ENCODE results near the gene OXSR1.
"Not testable (repeated sequence)": the region's sequence is repeated elsewhere in the genome, so short reads cannot be mapped to it uniquely, and the experiment has no call there.

OXSR1 gene

DNA sequence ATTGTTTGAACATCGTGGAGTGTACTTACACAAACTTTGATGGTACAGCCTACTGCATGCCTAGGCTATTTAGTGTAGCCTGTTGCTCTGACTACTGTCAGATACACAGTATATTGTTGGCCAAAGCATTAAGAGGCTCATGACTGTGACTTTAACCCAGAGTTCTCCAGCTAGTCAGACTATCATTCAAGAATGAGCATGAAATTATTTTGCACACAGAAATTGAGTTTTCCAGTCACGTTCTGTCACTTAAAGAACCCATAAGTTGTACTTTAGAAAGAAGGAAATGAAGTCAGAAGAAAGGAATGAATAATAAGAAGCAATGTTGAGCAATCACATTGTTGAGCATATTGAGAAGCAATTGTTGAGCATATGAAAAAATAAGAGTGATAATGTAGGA is 62.7 kb downstream of the OXSR1 start:
- DNase-seq (ENCODE audit: low read depth) = no peak

DNA sequence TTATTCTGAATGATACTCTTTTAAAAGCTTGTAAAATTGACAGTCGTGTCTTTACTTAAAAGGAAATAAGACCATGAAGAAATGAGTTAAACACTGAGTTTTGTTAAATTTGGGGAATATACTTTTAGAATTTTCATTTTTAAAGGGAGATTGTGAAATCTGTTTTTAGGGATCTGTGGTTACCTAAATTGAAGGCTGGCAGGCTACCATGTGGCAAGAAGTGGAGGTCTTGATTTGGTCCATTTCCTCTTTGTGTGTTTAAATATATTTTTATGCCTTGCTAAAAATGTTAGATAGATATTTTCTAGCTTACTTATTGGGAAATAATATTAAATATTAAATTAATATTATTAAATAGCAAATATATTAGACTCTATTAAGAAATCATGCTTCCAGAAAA is 63.7 kb downstream of the OXSR1 start:
- no peak for DNase-seq (ENCODE audit: low read depth)

DNA sequence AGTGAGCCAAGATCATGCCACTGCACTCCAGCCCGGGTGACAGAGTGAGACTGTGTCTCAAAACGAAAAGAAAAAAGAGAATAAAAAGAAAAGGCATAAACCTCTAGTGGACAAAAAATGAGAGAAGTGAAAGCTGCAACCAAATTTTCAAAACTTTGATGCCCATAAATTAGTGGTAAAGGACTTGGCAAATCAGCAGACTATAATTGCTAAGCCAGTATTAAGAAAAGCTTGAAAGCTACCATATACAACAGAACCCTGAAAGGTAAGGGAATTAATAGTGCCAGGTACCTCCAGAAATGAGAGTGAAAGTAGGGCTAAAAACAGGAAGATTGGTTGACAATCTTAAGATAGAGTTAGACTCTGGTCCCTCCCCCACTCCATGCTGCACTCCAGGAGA is 67.4 kb downstream of the OXSR1 start:
- DNase-seq (ENCODE audit: low read depth) = no peak

DNA sequence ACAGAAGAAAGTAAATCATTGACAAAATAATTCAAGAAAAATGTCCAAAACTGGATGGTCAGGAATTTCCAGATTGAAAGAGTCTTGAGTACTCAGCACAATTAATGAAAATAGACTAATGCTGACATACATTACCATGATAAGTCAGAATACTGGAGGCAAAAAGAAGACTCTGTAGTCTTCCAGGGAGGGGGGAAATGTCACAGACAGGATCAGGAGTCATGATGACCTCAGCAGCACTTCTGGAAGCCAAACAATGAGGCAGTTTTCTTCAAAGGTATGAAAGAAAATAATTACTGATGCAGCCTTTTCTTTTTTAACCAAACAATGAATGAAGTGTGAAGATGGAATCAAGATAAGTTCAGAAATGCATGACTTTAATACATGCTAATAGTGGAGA is 70.1 kb downstream of the OXSR1 start:
- DNase-seq (ENCODE audit: low read depth) = no peak

DNA sequence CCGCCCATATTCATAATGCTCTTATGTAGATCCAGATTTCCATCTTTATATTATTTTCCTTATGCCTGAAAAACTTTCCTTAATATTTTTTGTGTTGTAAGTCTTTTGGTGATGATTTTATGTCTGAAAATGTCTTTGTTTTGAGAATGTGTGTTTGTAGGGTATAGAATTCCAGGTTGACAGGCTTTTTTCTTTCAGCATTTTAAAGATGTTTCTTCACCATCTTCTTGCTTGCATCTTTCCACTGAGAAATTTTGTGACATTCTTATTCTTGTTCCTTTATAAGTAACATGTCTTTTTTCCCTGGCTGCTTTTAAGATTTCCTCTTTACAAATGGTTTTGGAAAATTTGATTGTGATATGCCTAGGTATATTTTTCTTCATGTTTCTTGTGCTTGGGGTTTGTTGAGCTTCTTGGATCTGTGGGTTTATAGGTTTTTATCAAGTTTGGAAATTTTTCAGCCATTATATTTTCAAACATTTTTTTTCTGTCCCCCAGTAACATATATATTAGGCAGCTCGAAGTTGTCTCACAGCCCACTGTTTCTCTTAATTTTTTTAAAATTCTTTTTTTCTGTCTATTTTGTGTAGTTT is 73.2 kb downstream of the OXSR1 start:
- DNase-seq (ENCODE audit: low read depth) = no peak

DNA sequence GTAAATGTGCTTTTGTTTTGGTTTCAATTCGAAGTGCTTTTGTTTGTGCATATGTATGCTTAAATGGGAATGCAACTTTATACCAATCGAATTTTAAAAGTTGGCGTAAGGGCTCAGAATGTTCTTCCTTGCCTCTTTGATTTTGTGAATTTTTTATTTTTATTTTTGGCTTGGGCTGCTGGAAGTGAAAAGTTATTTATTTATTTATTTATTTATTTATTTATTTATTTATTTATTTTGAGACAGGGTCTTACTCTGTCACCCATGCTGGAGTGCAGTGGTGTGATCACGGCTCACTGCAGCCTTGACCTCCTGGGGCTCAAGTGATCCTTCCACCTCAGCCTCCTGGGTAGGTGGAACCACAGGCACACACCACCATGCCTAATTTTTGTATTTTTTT is 77.5 kb downstream of the OXSR1 start:
- not testable (repeated sequence) for DNase-seq (ENCODE audit: low read depth)

DNA sequence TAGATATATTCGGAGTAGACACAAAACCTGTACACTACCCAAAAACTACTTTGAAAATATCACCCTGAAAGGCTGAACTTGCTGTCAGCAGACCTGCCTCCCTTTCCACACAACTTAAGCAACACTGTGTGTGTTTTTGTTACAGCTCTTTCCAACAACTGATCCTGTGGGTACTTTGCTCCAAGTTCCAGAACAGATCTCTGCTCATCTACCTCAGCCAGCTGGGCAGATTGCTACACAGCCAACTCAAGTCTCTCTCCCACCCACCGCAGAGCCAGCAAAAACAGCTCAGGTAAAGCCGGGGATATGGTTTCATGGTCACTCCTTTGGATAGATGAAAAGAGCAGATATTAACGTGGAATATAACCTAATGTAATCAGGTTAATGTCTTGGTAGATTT is 80.6 kb downstream of the OXSR1 start:
- no peak for DNase-seq (ENCODE audit: low read depth)

DNA sequence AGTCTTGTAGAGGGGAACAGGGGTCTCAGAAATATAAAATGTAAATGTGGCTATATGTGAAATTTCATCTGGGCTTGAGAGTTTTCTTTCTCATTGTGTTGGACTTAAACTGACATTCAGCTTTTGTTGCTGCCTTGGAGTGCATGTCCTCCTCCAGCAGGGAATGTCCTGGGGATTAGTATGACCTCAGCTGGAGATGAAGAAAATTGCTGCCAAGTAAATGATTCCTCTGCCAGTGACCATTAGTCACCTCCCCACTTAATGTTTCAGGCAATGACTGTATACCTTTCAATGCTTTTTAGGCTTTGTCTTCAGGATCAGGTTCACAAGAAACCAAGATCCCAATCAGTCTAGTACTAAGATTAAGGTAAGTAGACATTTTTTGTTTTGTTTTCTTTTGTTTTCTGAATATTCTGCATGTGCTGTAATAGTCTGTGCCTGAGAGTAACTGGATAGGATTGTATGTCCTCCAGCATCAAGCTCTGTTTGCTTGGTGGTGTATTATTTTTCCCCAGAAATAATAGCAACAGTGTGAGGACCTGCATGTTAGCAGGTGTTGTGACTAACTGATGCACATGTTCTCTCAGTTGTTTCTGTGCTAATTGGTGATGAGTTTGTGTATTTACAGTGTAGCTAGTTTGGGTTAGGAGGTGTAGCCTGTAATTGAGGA is 82.2 kb downstream of the OXSR1 start:
- no peak for DNase-seq (ENCODE audit: low read depth)

DNA sequence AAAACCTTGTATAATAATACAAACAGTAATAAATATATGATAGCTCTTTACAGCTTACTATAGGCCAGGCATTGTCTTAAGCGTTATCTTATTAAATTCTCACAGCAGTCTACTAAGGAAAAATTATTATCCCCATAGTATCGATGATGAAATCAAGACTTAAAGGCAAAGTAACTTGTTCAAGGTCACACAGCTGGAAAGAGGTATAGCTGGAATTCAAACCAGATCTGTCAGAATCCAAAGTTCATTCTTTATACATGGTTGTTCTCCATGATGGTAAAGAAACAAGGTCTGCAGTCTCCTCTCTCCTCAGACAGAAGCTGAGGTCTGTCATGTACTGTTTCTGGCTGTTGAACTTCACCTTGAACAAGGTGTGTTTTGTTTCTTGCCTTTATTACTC is 84.9 kb downstream of the OXSR1 start:
- DNase-seq (ENCODE audit: low read depth) = no peak

DNA sequence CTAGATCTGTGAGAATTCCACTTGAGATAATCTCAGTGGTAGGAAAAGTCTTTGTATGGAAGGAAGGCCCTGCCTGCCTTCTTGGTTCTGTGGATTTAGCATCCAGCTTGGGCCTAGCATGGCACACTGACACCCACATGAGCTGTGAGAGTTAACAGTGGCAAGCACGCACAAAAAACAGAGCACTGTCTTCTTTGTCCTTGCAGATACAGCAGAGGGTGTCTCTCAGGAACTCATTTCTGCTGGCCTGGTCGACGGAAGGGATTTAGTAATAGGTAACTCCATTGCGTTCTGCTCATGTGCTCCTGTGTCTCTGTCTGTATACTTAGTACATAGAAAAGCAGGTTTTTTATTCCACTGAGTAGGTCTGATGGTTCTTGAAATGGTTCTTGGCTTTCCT is 85.9 kb downstream of the OXSR1 start:
- no peak for DNase-seq (ENCODE audit: low read depth)

DNA sequence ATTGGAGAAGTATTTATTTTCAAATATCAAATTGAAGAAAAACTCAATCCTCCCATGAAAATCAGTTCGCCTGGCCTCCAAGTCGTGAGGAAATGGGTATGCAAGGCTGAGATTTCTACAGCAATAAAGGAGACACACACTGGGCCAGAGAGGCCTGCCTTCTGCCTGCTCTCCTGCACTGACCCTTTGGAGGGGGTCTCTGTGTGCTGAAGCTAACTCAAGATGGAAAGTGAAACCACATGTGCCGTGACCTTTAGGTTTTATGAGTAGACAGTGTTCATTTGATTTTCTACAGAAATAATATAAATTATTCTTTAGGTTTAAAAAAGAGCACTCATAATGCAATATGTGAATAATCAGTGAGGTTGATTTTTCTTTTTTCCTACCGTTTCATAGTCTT is 88.4 kb downstream of the OXSR1 start:
- no peak for DNase-seq (ENCODE audit: low read depth)

DNA sequence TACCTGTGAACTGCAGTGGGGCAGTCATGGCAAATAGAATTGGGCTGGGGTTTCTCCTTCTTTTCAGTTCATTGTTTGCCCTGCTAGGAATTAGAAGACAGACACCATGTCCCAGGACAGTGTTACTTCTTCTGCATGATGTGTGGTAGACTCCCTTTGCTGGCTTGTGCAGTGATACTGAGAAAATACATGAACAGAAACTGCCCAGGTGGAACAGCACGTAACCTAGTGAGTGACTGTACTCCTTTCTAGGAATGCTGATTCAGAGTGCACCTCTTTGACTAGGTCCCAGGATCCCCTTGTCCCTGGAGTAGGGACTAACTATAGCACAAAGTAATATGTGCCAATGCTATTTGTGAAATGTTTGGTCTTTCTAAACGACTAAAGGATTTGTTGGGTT is 89.5 kb downstream of the OXSR1 start:
- DNase-seq (ENCODE audit: low read depth) = no peak

DNA sequence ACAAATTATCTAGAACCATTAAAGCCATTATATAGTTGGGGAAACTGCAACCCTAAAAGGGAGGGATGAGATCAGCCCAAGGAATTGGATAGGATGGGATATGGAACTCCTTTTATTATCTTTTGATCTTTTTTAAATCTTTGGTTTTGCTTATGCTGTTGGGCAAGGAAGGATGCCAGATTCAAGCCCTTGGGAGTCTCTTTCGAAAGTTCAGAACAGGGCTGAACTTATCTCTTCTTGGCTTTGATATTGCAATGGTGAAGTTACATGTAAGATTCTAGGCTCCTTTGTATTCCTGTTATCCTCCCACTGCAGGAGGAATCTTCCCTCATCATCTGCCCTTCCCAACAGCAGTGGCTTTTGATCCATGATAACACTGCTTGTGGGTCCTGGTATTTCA is 90.3 kb downstream of the OXSR1 start:
- no peak for DNase-seq (ENCODE audit: low read depth)

DNA sequence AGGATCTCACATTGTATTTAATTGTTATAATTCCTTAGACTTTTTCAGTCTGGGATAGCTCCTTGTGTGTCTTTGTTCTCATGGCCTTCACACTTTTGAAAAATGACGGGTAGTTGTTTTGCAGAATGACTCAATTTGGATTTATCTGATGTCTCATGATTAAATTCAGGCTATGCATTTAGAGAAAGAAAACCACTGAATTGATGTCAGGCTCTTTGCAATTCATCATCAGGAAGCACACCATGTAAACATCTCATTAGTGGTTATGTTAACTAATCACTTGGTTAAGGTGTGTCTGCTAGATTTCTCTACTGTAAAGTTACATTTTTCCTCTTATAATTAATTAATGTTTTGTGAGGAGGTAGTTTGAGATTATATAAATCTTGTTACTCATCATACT is 92.2 kb downstream of the OXSR1 start:
- DNase-seq (ENCODE audit: low read depth) = no peak

DNA sequence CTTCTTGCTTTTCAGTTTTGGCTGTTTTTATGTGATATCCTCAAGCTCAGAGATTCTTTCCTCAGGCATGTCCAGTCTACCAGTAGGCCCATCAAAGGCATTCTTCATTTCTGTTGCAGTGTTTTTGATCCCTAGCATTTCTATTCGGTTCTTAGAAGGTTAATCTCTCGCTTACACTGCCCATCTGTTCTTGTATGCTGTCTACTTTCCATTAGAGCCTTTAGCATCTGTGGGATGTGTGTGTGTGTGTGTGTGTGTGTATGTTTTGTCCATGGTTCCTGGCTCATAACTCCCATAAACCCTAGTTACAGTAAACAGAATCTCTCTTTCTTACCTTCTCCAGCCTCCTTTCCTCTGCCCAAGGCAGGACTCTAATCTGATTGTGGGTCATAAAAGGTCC is 95.1 kb downstream of the OXSR1 start:
- no peak for DNase-seq (ENCODE audit: low read depth)

DNA sequence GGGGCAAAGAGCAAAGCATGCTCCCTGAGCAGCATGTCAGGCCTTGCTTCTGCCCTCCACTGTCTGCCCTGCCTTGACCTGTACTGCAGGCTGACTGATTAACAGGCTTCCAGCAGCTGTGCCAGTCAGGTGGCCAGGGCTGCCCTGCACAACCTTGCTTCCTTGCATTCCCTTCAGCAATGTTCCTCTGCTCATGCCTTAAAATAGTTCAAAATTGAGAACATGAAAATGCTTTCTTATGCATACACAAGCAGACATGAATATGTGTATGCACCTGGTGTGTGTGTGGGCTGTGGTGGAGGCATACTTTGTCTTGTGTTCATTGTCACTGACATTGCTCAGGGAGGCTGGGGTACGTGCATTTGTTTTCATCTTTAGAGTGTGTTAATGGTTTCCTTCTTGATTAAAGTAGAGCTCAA is 99.0 kb downstream of the OXSR1 start:
- DNase-seq (ENCODE audit: low read depth) = no peak

DNA sequence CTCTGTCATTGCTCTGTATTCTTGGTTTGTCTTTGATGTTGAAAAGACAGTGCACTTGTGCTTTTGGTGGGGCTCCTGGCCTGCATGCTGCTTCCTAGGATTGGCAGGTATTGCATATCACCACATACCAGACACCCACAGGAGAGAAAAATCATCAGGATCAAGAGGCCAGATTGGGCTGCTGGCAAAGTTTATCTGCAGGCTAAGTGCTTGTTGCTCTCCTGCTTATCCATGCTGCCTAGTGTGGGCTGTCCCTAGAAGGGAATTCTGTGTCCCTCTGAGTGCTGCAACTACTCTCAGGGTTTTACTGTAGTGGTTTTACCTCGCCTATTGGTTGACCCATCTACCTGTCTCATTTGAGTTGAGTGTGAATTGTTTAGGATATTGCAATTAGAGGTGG is 99.4 kb downstream of the OXSR1 start:
- DNase-seq (ENCODE audit: low read depth) = no peak

DNA sequence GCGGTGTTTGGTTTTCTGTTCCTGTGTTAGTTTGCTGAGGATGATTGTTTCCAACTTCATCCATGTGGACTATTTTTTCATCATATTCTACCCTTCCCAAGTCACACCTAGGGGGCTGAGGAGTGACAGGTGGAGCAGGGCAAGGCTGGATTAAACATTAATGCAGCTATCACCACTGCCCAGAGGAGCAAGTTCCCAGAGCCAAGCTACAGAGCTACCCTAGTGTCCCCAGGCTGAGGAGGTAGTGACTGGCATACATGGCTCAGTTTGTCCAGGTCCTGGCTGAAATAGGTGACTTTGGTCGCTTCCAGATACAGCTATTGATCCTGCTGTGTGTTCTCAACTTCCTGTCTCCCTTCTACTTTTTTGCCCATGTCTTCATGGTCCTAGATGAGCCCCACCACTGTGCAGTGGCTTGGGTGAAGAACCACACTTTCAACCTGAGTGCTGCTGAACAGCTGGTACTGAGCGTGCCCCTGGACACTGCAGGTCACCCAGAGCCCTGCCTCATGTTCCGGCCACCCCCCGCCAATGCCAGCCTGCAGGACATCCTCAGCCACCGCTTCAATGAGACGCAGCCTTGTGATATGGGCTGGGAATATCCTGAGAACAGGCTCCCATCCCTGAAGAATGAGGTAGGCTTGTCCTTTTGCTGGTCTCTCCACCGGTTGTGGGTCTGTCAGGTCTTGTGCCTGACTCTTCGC is 100.4 kb downstream of the OXSR1 start, which contains the start of gene SLC22A13:
Gene SLC22A13, plus strand, starts transcription at position 209 of the 704 bp plus-strand sequence. Its CDS starts 49 bp downstream, at position 258.
- no peak for DNase-seq (ENCODE audit: low read depth)

DNA sequence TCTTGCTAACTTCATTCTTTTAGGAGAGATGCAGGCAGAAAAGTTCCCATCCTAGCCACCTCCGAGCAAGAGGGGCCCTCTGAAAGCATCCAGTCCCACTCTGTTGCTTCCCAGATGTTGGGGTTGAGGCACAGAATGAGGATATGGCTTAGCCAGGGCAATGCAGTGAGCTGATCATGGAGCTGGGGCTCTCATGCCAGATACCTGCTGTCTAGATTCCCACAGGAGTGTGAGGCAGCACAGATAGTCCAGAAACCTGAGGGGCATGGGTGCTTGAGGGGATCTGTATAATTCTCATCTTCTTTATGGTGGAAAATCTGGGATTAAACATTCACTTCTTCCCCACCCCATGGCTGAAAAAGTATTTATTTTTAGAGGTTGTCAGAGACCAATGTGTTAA is 101.5 kb downstream of the OXSR1 start:
- no peak for DNase-seq (ENCODE audit: low read depth)

DNA sequence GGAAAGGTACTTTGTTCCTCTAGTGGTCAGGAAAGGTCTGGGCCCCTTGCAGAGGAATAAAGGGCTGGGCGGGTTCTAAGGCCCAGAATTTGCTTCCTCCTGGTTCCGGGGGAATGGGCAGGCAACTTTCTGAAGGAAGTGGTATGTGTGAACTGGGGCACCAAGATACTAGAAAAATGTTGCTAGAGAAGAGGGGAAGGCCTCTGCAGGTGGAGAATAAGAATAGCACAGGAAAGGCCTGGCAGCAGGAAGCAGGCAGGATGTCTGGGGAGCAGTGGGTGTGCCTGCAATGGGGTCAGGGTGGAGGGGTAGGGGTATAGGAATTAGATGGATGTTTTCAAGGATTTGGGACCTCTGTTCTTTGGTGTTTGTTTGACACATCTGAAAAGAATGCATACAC is 102.3 kb downstream of the OXSR1 start:
- no peak for DNase-seq (ENCODE audit: low read depth)

DNA sequence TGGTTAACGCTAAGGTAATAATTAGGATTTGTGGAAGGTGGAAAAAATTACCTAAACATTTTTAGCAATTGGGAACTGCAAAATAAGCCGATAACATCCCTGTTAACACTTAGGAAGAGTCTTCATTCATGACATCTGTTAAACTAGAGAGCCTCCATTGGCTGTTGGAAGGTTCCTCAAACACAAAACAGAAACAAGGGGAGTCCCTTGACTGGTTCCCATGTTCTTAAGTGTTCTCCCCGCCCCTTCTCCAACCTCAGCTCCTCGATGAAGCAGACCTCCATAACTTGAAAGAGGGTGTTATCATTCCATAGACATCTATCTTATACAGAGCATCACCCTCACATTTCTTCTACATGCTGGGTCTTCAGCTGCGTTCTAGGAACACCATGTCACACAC is 102.8 kb downstream of the OXSR1 start:
- no peak for DNase-seq (ENCODE audit: low read depth)

DNA sequence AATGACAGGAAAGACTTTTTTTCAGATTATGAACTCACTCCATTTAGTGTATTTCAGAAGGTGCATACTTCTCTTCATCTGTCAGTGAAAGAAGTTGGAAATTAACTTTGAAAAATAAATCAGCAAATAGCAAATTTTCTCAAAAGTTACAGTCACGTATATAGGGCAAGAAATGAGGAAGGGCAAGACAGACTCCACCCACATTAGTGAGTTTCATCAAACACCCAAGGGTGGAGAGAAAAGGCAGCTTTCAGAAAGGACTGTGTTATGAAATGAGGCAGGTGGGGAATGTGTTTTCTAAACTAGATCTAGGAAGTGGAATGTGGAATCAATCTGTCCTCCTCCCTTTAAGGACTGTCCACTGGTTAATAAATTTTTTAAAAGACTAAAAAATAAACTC is 103.2 kb downstream of the OXSR1 start:
- DNase-seq (ENCODE audit: low read depth) = no peak

DNA sequence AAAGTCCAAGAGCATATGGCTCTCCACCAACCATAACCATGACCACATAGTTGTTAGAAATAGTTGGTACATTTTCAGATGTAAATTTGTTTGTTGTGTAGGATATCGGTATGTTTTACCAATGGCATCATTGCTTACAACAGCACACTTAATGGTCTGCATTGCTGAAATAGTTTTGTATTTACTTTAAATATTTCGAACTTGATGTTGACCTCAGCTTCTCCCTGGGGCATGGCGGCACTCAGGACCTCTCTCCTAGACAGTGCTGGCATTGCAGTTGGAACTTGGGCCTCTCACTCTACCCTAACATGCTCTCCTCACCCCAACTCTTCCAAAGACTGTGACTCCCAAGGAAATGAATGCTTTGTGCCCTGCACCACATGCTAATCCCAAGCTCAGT is 105.3 kb downstream of the OXSR1 start:
- no peak for DNase-seq (ENCODE audit: low read depth)

DNA sequence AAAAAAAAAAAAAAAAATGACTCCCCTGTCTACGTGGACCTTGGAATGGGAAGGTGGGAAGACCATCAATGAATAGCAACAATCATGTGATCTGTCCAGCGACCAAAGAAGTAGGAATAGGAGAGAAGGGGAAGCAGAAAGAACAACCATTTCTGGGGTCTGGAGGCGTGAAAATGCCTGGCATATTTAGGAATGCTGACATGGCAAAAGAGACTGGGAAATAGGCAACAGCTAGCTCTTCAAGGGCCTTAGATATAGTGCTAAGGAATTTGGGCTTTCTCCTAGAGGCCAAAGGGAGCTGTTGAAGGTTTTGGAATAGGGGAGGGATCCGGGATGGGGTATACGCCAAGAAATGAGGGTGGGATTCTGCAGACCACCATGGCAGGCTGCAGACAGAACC is 106.2 kb downstream of the OXSR1 start:
- no peak for DNase-seq (ENCODE audit: low read depth)
